Tongue (tissue), 2 donors: ENCODE data around the gene CATSPERD. TPM values are rescaled to one million over a fixed set of nuclear protein-coding genes. Genes with fewer than 3 reads are reported as not detected.
"Not testable (repeated sequence)": the region's sequence is repeated elsewhere in the genome, so short reads cannot be mapped to it uniquely, and the experiment has no call there.

Experiments used
- DNase-seq: peaks from one replicate; pipeline ENCODE4 v3.0.0-alpha.2; 2015
- total RNA-seq: library from RNA; depleted of rRNA; stranded (reverse); fragments of >200 nt; gene quantifications from one replicate; pipeline ENCODE4 v1.2.3, GENCODE V29; 2014

CATSPERD gene
- total RNA-seq, 1 donor from 2014 or later = not detected

DNA sequence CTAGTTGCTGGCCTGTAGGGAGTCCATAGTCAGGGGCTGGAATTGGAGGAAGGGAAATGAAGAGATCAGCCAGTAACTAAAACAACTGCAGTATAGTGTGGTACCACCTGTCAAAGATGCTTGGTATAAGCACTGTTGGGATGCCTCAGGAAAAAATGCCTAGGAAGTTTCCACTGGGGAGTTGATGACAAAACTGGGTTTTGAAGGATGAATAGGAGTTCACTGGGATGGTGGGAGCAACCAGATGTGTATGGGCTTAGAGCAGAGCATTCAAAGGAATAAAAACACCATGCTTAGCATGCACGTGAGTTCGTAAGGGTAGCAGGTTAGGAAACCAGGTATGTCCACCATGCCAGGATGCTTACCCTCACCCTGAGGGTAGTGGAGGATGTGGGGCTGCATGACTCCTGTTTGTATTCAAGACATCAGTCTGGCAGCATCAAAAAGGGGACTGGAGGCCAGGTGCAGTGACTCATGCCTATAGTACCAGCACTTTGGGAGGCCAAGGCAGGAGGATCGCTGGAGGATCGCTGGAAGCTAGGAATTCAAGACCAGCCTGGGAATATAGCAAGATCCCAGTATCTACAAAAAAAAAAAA is 7.1 kb downstream of the CATSPERD start:
- no peak for DNase-seq

DNA sequence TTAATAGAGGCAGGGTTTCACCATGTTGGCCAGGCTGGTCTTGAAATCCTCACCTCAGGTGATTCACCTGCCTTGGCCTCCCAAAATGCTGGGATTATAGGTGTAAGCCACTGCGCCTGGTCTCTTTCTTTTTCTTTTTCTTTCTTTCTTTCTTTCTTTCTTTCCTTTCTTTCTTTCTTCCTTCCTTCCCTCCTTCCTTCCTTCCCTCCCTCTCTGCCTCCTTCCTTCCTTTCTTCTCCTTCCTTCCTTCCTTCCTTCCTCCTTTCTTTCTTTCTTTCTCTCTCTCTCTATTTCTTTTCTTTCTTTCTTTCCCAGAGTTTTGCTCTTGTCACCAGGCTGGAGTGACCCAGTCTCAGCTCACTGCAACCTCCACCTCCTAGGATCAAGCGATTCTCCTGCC is 12.7 kb downstream of the CATSPERD start:
- DNase-seq = not testable (repeated sequence)

DNA sequence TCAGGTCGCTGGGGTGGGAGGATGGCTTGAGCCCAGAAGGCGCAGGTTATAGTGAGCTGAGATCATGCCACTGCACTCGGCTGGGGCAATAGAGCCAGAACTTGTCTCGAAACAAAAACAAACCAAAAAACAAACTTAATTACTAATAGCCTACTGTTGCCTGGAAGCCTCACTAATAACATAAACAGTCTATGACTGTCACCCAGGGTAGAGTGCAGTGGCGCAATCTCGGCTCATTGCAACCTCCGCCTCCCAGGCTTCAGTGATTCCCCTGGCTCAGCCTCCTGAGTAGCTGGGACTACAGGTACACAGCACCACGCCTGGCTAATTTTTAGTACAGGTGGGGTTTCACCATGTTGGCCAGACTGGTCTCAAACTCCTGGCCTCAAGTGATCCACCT is 18.0 kb downstream of the CATSPERD start:
- DNase-seq = no peak

DNA sequence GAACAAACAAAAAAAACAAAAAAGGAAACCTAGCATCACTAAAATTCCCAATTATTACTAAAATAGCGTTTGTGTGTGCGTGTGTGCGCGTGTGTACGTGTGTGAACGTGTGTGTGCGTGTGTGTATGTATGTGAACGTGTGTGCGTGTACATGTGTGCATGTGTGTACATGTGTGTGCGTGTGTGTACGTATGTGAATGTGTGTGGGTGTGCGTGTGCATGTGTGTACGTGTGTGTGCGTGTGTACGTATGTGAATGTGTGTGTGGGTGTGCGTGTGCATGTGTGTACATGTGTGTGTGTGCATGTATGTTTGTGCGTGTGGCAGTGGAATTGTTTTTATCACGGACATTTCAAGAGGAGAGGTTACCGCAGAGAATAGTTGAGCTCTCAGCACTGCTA is 21.6 kb downstream of the CATSPERD start:
- no peak for DNase-seq

DNA sequence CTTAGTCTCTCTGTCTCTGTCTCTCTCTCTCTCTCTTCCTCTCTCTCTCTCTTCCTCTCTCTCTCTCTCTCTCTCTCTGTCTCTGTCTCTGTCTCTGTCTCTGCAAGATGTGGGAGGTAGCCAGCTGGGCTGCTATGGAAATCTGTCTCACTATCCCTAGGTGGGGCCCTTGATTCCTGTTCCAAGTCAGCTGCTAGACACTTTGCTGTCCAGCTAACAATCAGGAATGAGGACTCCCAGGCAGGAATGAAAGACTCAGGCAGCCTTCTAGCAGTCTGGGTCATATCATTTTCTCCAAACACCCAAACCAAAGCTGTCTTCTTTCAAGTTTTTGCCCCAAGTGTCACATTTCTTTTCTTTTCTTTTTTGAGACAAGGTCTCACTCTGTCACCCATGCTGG is 23.2 kb downstream of the CATSPERD start:
- no peak for DNase-seq

DNA sequence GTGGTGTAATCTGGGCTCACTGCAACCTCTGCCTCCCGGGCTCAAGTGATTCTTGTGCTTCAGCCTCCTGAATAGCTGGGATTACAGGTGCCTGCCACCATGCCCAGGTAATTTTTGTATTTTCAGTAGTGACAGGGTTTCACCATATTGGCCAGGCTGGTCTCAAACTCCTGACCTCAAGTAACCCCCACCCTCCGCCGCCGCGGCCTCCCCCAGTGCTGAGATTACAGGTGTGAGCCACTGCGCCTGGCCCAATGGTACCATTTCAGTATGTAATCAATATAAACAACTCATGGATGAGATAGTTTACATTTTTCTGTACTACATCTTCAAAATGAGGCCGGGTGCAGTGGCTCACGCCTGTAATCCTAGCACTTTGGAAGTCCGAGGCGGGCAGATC is 24.6 kb downstream of the CATSPERD start:
- not testable (repeated sequence) for DNase-seq

DNA sequence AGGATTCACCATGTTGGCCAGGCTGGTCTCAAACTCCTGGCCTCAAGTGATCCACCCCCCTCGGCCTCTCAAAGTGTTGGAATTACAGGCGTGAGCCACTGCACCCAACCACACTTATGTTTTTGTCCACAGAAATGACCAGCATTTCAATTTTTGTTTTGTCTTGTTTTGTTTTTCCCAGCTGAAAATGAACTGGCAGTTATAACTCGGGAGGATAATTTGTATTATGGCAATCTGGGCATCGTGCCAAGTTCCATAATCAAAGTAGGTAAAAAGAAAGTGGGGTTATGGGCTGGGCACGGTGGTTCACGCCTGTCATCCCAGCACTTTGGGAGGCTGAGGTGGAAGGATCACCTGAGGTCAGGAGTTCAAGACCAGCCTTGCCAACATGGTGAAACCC is 28.5 kb downstream of the CATSPERD start:
- not testable (repeated sequence) for DNase-seq

DNA sequence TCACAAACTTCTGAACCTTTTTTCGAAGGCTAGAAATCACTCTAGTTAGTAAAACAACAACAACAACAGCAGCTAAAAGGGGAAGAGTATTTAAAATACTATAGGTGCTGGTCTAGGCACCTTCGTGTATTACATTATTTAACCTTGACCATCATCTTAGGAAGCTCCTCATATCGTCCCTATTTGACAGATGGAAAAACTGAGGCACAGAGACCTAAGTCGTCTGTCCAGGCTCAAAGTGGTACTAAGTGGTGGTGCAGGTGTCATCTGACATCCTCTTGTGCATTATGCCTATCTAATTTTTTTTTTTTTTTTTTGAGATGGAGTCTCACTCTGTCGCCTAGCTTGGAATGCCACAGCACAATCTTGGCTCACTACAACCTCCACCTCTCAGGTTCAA is 29.1 kb downstream of the CATSPERD start:
- DNase-seq = no peak

DNA sequence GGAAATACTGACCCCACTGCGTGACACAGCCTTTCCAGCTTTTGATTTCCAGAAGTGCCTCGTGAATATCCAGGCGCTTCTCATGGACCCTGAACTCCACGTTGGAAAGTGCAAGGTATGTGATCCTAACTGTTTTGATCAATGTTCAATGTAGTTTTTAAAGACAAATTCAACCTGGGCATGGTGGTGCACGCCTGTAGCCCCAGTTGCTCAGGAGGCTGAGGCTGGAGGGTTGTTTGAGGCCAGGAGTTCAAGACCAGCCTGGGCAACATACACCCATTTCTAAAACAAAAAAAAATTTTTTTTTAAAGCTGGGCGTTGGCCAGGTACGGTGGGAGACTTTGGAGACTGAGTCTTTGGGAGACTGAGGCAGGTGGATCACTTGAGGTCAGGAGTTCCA is 31.3 kb downstream of the CATSPERD start:
- no peak for DNase-seq

DNA sequence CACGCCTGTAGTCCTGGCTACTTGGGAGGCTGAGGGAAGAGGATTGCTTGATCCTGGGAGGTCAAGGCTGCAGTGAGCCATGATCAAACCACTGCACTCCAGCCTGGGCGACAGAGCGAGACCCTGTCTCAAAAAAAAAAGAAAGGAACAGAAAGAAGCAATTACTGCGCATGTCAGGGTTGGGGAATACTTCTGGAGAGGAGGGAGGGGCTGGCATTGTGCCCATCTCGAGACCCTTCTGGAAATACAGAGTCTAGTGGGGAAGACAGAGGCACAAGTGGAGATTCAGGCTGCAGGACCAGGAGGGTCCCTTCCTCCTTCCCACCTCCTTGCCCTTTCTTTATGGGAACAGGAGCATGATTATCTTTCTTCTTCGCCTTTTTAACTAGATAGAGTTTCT is 33.3 kb downstream of the CATSPERD start:
- no peak for DNase-seq

DNA sequence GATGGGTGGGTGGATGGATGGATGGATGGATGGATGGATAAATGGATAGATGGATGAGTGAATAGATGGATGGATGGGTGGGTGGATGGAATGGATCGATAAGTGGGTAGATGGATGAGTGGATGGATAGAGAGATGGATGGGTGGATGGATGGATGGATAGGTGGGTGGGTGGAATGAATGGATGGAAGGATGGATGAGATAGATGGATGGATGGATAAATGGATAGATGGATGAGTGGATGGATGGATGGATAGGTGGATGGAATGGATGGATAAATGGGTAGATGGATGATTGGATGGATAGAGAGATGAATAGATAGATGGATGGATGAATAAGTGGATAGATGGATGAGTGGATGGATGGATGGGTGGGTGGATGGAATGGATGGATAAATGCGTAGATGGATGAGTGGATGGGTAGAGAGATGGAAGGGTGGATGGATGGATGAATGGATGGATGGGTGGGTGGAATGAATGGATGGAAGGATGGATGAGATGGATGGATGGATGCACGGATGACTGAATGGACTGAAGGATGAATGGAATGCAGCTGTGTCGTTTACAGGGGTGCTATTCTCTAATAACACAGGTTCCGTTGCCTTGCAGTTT is 42.3 kb downstream of the CATSPERD start:
- DNase-seq = no peak

DNA sequence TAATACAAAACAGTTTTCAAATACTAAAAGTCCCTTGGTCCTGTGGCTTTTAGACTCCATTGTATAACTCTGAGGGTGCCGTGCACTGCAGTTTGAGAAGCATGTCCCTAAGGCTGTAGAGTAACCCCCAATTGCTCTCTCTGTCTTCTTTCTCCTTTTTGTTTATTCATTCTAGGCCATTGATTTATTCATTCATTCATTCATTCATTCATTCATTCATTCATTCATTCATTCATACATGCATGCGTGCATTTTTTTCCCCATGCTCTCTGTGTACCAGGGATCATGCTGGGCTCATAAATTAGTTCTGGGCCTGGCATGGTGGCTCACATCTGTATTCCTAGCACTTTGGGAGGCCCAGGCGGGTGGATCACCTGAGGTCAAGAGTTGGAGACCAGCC is 44.8 kb downstream of the CATSPERD start:
- DNase-seq = no peak

DNA sequence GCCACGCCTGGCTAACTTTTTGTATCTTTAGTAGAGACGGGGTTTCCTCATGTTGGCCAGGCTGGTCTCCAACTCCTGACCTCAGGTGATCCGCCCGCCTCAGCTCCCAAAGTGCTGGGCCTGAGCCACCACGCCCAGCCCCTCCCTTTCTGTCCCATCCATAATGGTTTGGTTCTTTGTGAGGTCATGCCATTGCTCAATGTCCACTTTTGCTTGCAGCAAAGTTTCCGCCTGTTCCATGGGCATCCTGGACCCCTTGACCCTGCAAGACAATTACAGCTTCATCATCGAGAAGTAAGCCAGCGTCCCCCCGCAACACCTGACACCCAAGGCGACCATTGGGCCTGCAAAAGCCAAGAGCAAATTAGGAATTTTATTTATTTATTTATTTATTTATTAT is 47.5 kb downstream of the CATSPERD start:
- DNase-seq = no peak

DNA sequence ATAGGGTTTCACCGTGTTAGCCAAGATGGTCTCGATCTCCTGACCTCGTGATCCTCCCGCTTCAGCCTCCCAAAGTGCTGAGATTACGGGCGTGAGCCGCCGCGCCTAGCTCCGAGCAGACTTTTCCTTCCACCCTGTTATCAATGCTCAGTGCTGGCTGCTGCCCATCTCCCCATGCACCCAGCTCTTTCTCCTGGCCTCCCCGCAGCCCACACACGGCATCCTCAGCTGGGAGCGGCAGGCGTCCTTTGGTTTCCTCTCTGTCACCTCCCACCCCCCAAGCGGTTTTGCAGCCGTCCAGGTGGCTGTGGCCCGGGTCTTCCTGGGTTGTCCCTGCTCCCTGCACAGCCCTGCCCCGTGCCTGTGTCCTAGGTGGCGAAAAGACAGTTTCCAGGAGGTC is 52.0 kb downstream of the CATSPERD start:
- DNase-seq = no peak

DNA sequence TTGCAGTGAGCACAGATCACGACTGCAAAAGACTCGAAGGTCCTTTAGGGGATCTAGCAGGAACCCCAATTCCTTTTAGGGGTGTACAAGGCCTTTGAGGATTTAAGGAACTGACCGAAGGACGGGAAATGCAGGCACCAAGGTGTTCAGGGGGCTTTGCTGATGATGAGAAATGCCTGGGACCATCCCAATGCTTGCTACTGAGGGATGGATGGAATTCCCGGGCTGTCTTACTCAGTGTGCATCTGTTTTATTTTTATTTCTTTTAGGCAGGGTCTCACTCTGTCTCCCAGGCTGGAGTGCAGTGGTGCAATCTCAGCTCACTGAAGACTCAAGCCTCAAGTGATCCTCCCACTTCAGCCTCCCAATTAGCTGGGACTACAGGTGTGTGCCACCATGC is 52.8 kb downstream of the CATSPERD start:
- no peak for DNase-seq

DNA sequence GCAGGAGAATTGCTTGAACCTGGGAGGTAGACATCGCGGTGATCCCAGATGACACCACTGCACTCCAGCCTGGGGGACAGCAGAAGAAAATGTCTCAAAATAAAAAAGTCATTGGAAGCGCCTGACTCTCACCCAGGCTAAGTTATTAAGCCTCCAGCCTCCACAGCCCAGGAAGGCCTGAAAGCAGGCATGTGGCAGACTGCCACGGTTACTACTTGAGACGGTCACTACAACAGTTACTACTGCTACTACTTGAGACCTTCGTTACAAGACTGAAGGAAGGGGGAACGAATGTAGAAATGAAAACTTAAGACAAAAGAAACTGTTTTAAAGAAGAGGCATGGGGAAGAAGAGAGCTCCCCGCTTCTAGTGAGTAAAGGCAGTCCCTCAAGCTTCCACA is 54.5 kb downstream of the CATSPERD start:
- DNase-seq = no peak

DNA sequence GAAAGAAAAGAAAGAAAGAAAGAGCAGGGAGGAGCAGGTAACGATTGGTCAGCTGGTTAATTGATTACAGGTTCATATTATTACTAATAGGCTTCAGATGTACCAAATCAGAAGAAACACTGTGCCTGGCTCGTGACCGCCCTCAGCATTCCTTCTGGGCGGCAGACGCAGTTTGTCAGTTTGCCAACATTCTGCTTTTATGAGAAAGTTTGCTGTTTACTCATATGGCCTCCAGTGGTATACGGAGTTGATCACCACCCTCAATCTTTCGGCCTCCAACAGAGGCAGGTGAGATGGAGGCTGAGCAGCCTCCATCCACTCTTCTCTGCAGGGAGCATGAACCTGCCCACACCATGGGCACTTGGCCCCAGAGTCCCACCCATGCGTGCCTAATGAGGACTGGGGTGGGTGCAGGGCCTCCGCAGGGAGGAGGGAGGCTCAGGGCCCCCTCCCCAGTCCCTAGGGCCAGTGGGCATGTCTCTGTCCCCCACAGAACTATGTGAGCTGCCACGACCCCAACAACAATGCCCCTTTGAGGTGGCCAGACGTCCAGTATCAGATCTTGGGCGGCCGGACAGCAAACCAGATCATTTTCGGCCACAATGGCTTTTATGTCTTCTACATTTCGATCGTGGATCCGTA is 55.4 kb downstream of the CATSPERD start:
- DNase-seq = no peak

DNA sequence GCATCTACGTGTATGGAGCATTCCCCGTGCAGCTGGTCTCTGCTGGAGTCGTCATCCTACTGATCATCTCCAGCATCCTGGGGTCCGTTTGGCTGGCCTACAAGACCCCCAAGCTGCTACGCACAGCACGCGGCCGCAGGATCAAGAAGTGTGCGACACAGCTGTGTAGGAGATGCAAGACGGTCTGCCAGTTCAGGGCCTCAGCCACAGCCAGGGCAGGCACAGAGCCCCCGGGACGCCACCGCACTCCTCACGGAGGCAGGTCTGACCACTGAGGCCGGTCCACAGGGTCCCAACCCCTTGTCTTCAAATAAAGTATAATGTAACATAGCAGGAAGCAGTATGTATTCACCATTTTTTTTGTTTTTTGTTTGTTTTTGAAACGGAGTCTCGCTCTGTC is 58.0 kb downstream of the CATSPERD start:
- no peak for DNase-seq

DNA sequence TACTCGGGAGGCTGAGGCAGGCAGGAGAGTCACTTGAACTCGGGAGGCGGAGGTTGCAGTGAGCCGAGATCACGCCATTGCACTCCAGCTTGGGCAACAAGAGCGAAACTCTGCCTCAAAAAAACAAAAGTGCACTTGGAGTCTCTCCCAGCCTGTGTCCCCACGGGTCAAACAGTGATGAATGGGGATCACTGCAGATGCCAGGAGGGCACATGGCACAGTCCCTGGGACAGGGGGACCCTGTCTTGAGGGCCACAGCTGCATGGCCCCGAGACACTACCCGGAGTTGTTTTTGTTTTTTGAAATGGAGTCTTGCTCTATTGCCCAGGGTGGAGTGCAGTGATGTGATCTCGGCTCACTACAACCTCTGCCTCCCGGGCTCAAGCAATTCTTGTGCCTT is 60.5 kb downstream of the CATSPERD start:
- DNase-seq = not testable (repeated sequence)

DNA sequence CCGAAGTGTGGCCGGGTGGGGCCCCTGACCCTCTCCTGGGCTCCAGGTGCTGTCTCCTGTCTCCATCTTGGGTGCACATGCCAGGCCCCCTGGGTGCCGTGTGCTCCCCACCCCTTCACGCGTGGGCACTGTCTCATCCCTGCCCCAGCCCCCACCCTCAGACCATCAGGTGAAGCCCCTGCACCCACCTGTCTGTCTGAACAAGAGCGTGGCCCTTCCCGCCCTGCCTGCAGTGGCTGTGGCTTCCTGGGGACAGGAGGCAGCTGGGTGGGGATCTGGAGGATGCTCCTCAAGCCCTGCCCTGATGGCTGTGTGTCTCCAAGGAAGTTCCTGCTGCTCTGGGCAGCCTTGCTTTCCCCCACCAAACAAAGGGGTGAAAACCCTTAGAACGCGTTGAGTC is 61.9 kb downstream of the CATSPERD start:
- no peak for DNase-seq

DNA sequence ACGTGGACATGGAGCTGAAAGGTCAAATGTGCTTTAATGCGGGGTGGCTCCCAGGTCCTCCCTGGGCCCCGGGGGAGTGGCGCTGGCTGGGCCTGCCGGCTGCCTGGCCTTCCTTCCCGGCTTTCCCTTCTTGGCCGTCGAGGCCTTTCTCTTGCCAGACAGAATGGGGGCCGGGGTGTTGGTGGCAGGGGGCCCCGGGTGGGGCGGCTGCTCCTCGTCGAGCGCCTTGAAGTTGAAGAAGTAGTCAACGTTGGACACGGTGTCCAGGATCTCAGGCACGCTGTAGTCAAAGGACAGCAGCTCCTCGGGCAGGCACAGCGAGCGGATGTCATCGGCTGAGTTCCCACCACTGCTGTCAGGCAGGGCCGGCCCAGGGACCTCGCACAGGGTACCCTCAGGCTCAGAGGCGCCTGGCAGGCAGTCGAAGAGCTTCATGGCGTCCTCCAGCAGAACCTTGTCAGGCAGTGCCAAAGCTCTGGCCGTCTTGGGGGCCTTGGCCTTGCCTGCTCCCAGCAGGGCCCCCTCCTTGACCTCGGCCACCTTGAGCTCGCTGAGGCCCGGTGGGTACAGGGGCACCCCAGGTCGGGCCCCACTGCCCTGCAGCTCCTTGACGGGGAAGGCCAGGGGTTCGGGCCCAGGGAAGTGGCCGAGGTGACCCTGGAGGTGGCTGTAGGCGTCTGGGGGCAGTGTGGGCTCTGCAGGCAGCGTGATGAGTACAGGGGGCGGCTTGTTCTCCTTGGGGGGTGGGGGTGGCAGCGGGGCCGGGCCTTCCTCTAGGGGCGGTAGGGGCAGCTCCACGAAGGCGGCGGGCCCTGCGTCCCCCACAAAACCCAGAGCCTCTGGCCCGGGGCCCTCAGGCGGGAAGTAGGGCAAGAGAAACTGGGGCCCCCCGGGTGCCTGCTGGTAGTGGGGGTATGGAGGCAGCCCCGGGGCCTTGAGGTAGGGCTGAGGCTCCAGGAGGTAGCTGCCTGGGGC is 62.8 kb downstream of the CATSPERD start:
- no peak for DNase-seq

DNA sequence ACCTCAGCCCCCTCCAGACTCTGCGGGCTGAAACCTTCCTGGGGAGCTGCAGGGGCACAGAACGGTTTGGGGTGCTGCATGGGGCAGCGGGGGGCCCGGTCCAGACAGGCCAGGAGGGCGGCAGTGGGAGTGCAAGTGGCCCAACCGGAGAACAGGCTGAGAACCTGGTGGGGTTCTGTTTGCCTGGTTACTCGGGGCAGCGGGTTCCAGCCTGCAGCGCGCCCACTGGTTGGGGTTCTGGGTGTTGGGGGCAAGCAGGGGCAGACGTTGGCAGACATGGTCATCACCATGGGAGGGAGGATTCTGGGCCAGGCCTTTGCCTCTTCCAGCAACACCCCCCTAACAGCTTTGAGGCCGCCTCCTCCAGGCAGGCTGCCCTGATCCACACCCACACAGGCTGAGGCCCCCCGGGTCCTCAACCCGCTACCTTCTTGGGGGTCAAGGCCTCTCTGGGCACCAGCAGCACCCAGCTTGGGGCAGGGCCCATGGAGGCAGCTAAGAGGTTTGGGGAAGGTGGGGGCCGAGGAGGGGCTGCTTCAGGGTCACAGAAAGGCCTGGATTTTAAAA is 64.2 kb downstream of the CATSPERD start, which contains the start of gene PRR22:
PRR22 (minus strand) TSS at position 166 of the 567 bp plus-strand sequence; CDS start at position 80, 86 bp downstream.
- DNase-seq = no peak
